NCI-H2107 treated with DMSO at 0.1 percent for 48 hours (cell line): ENCODE measurements around the gene KLK15.

Source experiments
- DNase-seq: peaks from one replicate; lab custom pipeline; 2025; ENCODE audit not compliant: unreplicated experiment; lab: John Stamatoyannopoulos, UW

Gene KLK15

GRCh38 chr19:50833117-50833801 is at the start of gene KLK15:
TSS of gene KLK15 (minus strand) at chr19:50833574. CDS start at chr19:50831492, 2,082 bp downstream.
- DNase-seq: no peak

- no peak for DNase-seq
Measured at GRCh38 chr19:50882188-50882587, 48.8 kb upstream of the KLK15 start.

GRCh38 chr19:50880241-50880640 is 46.9 kb upstream of the KLK15 start:
- DNase-seq: no peak

GRCh38 chr19:50878851-50879250 is 45.5 kb upstream of the KLK15 start:
- DNase-seq: no peak

- no peak for DNase-seq
Measured at GRCh38 chr19:50877338-50877737, 44.0 kb upstream of the KLK15 start.

GRCh38 chr19:50876456-50876855 is 43.1 kb upstream of the KLK15 start:
- no peak for DNase-seq

GRCh38 chr19:50875795-50876422 is 42.5 kb upstream of the KLK15 start:
- no peak for DNase-seq

GRCh38 chr19:50874211-50874610 is 40.8 kb upstream of the KLK15 start:
- DNase-seq: no peak

- no peak for DNase-seq
Measured at GRCh38 chr19:50873056-50873455, 39.7 kb upstream of the KLK15 start, which contains the start of gene KLK2. TSS of gene KLK2 (plus strand) at chr19:50873439. CDS start at chr19:50873474, 35 bp downstream.

GRCh38 chr19:50870417-50871089 is 37.2 kb upstream of the KLK15 start:
- no peak for DNase-seq

GRCh38 chr19:50869479-50869878 is 36.1 kb upstream of the KLK15 start:
- no peak for DNase-seq

- no peak for DNase-seq
Measured at GRCh38 chr19:50861496-50862286, 28.3 kb upstream of the KLK15 start.

- DNase-seq: no peak
Measured at GRCh38 chr19:50861010-50861409, 27.6 kb upstream of the KLK15 start.

- DNase-seq: no peak
Measured at GRCh38 chr19:50859849-50860248, 26.5 kb upstream of the KLK15 start.

- DNase-seq: peak; percentile 76
Measured at GRCh38 chr19:50858886-50859285, 25.5 kb upstream of the KLK15 start.

- DNase-seq: no peak
Measured at GRCh38 chr19:50857366-50857765, 24.0 kb upstream of the KLK15 start.

GRCh38 chr19:50854636-50855410 is 21.4 kb upstream of the KLK15 start, which contains the start of gene KLK3:
TSS of gene KLK3 (plus strand) at chr19:50854915. CDS start at chr19:50854956, 41 bp downstream.
- DNase-seq: no peak

- no peak for DNase-seq
Measured at GRCh38 chr19:50851620-50852019, 18.2 kb upstream of the KLK15 start.

GRCh38 chr19:50850738-50851137 is 17.4 kb upstream of the KLK15 start:
- DNase-seq: no peak

- DNase-seq: peak; percentile 21
Measured at GRCh38 chr19:50844296-50844935, 11.0 kb upstream of the KLK15 start.
